ENCODE data around the gene LSM12. TPM values are rescaled to one million over a fixed set of nuclear protein-coding genes. Genes with fewer than 3 reads are reported as not detected.

LSM12 gene
- total RNA-seq (10 to 100 TPM; 39.6 to 65.9 (median 52.9) TPM), polyA plus RNA-seq (10 to 100 TPM; 42.7 to 52.9 (median 47.9) TPM)
- long read RNA-seq, donor 1, transcript LSM12-201 (5 exons, 2,308 nt): major isoform, 13 of 16 reads
- long read RNA-seq, donor 1, partial matches to known transcripts: 0 of 16 reads
- long read RNA-seq, donor 1, other reads (novel, unspliced or antisense): 2 of 16 reads
- long read RNA-seq, donor 2, transcript LSM12-201 (5 exons, 2,308 nt): major isoform, 32 of 37 reads
- long read RNA-seq, donor 2, partial matches to known transcripts: 0 of 37 reads
- long read RNA-seq, donor 2, other reads (novel, unspliced or antisense): 4 of 37 reads

DNA sequence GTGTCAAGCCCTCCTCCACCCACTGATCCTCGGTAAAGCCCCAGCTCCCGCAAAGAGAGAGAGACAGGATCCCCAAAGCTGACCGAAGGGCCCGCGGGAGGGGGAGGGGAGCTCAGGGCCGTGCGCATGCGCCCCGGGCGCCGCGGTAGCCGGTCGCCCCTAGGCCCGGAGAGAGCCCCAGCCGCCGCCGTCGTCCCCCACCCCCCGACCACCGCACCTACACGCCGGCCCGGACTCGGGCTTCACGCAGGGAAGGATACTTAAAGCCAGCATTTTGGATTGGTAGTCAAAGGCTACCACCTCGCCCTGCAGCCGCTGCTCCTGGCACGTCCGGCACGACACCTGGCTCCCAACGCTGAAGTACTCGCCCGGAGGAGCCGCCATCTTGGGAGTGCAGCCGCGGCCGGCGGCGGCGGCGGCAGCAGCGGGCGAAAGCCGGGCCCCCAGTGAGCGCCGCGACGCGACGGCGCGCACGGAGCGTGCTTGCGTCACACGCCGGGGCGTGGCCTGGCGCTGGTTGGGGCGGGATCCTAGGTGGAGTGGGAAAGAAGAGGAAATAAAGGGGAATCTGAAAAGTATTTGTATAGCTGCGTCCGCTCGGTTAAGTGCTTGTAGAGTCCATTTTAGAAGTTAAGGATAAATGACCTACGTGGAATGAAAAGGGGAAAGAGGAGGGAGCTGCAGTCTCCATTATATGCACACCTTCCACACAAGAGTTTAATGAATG, at the start of gene LSM12:
Gene LSM12 (minus strand): TSS at position 468 of the 727 bp plus-strand sequence. CDS start 84 bp downstream, at position 384.
- TF ChIP-seq, protein P1, sequence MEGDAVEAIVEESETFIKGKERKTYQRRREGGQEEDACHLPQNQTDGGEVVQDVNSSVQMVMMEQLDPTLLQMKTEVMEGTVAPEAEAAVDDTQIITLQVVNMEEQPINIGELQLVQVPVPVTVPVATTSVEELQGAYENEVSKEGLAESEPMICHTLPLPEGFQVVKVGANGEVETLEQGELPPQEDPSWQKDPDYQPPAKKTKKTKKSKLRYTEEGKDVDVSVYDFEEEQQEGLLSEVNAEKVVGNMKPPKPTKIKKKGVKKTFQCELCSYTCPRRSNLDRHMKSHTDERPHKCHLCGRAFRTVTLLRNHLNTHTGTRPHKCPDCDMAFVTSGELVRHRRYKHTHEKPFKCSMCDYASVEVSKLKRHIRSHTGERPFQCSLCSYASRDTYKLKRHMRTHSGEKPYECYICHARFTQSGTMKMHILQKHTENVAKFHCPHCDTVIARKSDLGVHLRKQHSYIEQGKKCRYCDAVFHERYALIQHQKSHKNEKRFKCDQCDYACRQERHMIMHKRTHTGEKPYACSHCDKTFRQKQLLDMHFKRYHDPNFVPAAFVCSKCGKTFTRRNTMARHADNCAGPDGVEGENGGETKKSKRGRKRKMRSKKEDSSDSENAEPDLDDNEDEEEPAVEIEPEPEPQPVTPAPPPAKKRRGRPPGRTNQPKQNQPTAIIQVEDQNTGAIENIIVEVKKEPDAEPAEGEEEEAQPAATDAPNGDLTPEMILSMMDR (IDR thresholded peaks at IDR 0.05): no peak
- ATAC-seq (peak; percentile 80 to 82 (median 80)), DNase-seq (peak; percentile 90 to 94)
- Histone ChIP-seq H3K4me1 (peaks cover 33% of the 10 kb centered on the region), H3K36me3 (ENCODE audit: insufficient read depth in 1 of 2, low read depth in 1 of 2) (peaks cover 8 to 23% of the 10 kb centered on the region in 2 donors), H3K27ac (peak within 1 kb of the TSS; percentile 90), H3K27me3 (ENCODE audit: insufficient read depth in 3 of 3, low read length in 2 of 3) (no peaks in the 10 kb centered on the region), H3K9me3 (no peaks in the 10 kb centered on the region), H3K4me3 (peak within 1 kb of the TSS; percentile 79)
- intact Hi-C loops (cut with DNase I): no loop called here
- WGBS, 3 donors: 0 to 1% (median 0%) methylated on average over 53 to 65 of the region's 65 CpGs

DNA sequence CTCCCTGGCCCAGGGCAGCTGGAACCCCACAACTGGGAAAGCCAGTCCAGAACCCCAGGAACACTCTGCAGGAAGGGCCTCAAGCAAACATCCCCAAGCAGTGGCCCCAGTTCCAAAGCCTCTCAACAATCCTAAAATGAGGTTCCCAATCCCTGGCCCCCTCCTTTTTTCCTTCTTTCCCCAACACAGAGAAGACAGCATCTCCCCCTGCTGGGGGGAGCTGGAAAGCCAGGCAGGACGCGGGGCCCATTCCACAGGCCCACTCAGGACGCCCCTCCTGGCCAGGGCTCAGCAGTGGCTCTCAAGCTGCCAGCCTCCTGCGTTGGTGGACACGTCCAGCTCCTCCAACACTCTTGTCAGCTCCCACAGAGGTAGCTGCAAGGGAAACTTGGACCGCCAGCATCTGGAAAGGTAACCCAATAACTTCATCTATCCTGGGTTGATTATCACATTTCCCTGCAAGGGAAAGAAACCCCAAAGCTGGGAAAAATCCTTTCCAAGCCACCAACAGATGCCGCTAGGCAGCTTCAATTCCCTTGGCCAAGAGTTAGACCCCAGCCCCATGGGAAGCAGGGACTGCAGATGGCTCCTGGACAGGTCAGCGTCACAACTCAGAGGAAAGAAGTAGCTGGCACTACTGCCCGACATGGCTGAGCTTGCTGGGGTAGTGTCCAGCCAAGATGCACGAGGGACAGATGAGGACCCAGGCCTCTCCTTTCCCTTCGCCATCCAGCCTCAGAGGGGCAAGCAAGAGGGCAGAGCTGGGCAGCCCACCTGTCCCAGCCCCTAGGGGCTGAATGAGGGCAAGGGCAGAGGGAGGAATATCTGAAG, 49.3 kb upstream of the LSM12 start:
- WGBS, 3 donors: 25 to 40% (median 29%) methylated on average over 11 of the region's 11 CpGs
- Histone ChIP-seq H3K27me3 (ENCODE audit: insufficient read depth in 3 of 3, low read length in 2 of 3) (no peaks in the 10 kb centered on the region), H3K36me3 (ENCODE audit: insufficient read depth in 1 of 2, low read depth in 1 of 2) (peaks cover 0 to 30% of the 10 kb centered on the region in 2 donors), H3K9me3 (no peaks in the 10 kb centered on the region), H3K27ac (peak overlapping the region; percentile 96), H3K4me3 (no peak overlapping the region), H3K4me1 (peaks cover 84% of the 10 kb centered on the region)
- DNase-seq (peak; percentile 60 to 74), ATAC-seq (no peak)
- TF ChIP-seq, protein P1 (IDR thresholded peaks at IDR 0.05): peak; percentile 73
- intact Hi-C loops (cut with DNase I): loop anchor here in 1 of 2 donors (5.0 to 10.0 kb wide), 2 partner anchors 101 to 173 kb away; partner anchors contain the start of genes PPY and TMEM101

DNA sequence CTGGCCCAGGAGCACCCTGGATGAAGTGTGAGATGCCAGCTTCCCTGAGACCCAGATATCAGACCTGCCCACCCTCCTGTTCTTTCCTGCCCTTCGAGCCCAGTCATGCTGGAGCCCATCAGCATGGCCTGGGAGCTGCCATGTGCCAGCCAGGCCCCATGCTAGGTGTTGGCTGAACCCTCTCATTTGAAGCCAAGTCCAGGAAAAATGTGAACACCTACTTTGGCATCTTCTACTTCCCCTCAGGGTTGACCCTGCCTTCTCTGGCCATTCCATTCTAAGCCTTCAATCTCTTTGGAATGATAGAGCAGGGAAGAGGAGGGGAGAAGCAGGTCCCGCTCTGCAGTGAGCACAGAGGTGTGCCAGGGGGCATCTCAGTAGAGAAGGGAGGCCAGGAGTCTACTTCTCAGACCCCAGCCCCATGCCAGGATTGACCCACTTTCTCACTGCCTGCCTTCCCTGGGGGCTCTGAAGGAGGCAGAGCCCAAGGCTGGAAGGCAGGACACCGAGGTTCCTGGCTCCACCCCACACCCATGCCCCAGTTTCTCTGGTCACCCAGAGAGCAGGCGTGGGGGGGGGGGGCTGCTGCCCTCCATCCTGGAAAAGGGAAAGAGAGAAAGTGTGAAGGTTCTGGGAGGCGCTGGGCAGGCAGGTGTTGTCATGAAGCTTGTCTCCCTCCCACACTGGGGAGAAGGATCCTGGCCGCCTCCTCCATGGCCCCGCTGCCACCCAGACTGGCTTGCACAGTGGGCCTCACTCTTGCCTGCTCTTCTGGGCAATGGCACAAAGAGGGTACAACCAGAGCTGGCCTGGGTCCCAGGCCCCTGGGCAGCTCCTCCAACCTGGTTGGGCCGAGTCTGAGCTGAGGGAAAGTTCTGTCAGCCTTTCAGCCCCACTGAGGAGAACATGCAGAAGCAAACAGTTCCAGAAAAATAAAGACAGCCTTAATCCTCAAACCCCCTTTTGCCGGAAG, 47.7 kb upstream of the LSM12 start:
- 51 to 69% (median 56%) methylated on average over 9 of the region's 9 CpGs for WGBS, 3 donors
- no peak for DNase-seq
- Histone ChIP-seq H3K27ac (peak overlapping the region; percentile 96), H3K4me1 (peaks cover 89% of the 10 kb centered on the region), H3K4me3 (peak overlapping the region; percentile 1), H3K27me3 (ENCODE audit: insufficient read depth in 3 of 3, low read length in 2 of 3) (no peaks in the 10 kb centered on the region), H3K9me3 (no peaks in the 10 kb centered on the region), H3K36me3 (ENCODE audit: insufficient read depth in 1 of 2, low read depth in 1 of 2) (peaks cover 0 to 30% of the 10 kb centered on the region in 2 donors)
- ATAC-seq: no peak
- TF ChIP-seq, protein P1 (IDR thresholded peaks at IDR 0.05): no peak
- intact Hi-C loops (cut with DNase I): loop anchor here (5.0 to 10.0 kb wide), 3 partner anchors 42 to 1732 kb away; partner anchors contain the start of genes G6PC3 (in 1 of the 2) and TMEM101 (in 1 of the 2)

Data from psoas muscle (tissue), 8 donors.